ENCODE data around the gene HBE1.

DNA sequence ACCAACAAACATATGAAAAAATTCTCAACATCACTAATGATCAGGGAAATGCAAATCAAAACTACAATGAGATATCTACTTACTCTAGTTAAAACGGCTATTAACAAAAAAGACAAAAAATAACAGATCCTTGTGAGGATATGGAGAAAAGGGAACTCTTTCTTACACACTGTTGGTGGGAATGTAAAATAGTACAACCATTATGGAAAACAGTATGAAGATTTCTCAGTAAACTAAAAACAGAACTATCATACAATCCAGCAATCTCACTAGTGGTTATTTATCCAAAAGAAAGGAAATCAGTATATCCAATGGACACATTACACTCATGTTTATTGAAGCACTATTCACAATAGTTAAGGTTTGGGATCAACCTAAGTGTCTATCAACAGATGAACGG lies 3.9 kb downstream of the HBE1 start:
- TF ChIP-seq EZH2 (IDR thresholded peaks at IDR 0.05; ENCODE audit: insufficient read depth, poor library complexity, severe bottlenecking) = no peak
- TF ChIP-seq EZH2phosphoT487 (IDR thresholded peaks at IDR 0.05; ENCODE audit: insufficient read depth, low read depth) = no peak

Measured in GM23248 (cell line).